GM12878 (cell line): ENCODE measurements around the gene WDR48.

Experiments
- SUZ12 ChIP-seq: fragments of 200-600 bp; sonication (generic); IDR thresholded peaks from one replicate; pipeline ENCODE4 v1.6.1; 2018; ENCODE audit warnings: antibody characterized with exemption, mild to moderate bottlenecking; ENCODE audit not compliant: unreplicated experiment
- TF ChIP-seq, protein P1 (sequence below): IDR thresholded peaks from 2 replicates; pipeline ENCODE4 v1.6.1; 2012; ENCODE audit warnings: low read depth, low read length, improper control_type of control experiment

DNA sequence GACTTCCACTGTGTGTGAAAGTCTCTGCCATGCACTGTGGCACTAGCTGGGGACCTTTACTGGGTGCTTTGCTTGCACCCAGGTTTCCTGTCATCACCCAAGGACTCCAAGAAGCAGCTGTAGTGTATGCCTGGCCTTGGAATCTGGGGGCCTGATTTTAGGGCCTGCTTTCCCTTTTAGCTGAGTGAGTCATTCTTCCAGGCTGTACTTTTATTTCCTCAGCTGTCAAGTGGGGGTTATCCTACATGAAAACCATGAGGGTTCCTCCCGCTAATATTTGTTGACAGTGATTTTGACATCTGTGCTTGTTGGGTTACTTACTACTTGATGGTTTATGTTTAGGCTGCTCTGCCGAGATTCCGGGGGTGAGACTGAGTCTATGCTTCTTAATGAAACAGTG, 37.1 kb downstream of the WDR48 start:
- TF ChIP-seq SUZ12 = no peak
- TF ChIP-seq, protein P1, sequence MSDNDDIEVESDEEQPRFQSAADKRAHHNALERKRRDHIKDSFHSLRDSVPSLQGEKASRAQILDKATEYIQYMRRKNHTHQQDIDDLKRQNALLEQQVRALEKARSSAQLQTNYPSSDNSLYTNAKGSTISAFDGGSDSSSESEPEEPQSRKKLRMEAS = no peak
